GM15510 (cell line): ENCODE data around the gene TTLL11.

ENCODE experiments used
- POLR2A ChIP-seq: IDR thresholded peaks from 3 replicates; pipeline ENCODE4 v1.6.1; 2011; ENCODE audit warnings: borderline replicate concordance; ENCODE audit not compliant: insufficient read length; ENCODE audit errors: extremely low read depth

TTLL11 gene

GRCh38 chr9:121800376-121800775 is 292.7 kb downstream of the TTLL11 start:
- TF ChIP-seq POLR2A, result no peak

- TF ChIP-seq POLR2A, result no peak
Observed at GRCh38 chr9:121798941-121799340, 294.2 kb downstream of the TTLL11 start.

DNA sequence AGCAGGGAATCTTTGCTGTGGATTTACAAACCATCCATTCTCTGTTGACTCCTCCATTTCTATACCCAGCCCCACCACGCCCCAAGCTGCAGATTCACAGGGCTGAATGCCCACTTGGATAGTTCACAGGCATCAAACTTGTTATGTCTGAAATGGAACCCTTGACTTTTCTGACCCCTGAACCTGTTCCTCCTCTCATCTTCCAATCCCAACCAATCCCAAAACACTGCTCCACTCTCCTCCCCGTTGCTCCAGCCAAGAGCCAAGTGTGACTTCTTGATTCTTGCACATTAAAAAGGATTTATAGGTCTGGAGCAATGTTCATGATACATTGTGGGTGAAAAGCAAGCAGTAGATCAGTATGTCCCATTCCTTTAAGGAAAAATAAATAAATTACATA is 296.0 kb downstream of the TTLL11 start:
- TF ChIP-seq POLR2A, result no peak

DNA sequence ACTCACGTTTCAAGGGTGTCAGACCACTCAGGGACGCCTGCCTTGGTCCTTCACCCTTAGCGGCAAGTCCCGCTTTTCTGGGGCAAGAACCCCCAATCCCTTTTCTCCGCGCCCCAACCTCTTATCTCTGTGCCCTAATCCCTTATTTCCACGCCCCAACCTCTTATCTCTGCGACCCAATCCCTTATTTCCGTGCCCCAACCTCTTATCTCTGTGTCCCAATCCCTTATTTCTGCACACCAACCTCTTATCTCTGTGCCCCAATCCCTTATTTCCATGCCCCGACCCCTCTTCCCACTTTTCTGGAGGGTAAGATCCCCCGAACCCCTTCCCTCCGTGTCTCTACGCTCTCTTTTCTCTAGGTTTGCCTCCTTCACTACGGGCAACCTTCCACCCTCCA is 302.3 kb downstream of the TTLL11 start:
- no peak for TF ChIP-seq POLR2A

GRCh38 chr9:121788686-121789366 is 304.3 kb downstream of the TTLL11 start:
- no peak for TF ChIP-seq POLR2A

- no peak for TF ChIP-seq POLR2A
Observed at GRCh38 chr9:121786998-121787422, 306.1 kb downstream of the TTLL11 start.

DNA sequence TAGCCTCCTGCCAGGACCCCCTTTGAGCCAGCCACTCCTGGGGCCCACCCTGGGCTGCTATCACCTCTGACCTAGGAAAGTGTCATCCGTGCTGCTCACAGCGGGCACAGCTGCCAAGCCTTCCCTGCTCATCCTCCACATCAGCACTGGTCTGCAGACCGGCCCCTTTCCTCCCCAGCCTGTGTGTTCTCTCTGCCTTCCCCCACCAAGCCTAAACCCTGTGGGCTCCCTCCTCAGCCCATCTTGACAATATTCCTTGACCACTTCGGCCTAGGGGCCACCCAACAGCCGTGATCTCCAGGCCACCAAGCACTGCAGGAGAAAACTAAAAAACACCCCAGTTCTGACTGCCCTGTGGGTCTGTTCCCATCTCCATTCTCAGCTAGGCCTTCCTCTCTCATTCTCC is 306.6 kb downstream of the TTLL11 start:
- TF ChIP-seq POLR2A, result no peak

DNA sequence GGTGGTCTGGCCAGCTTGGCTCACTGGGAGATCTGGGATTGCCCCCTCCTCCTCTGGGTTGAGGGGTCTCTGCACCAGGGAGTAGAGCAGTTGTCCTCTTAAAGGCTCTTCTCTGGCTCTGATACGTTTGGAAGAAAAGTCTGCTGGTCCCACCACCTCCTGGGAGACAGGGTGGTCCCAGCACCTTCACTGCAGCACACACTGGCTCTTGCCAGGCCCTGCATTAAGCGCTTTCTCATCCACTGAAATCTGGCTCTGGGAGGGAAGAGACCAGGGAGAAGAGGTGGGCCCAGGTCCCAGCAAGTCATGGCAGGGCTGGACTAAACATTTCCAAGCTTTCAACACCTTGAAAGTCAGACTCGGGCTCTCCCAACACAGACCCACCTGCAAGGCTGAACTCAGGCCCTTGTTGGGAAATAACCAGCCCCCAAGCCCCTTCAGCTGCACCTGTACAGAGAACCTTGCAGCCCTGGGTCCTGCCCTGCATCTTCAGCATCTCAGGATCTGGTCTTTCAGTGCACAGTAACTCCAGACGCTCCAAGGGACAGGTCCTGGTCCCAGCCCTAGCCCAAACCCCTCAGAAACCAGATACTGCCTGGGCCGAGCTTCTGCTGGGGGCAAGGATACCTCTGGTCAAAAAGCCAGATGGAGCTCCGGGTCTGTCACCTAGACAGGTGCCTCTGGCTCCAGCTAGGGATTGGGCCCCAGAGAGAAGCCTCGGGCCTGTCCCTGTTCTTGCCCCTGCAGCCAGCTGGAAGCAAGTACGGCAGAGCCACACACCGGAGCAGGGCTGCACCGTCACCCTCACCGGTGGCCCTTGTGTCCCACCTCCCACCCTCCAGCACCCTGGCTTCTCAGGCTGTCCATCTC is 307.2 kb downstream of the TTLL11 start:
- no peak for TF ChIP-seq POLR2A

GRCh38 chr9:121784731-121785411 is 308.2 kb downstream of the TTLL11 start:
- no peak for TF ChIP-seq POLR2A

GRCh38 chr9:121783521-121784507 is 309.3 kb downstream of the TTLL11 start:
- no peak for TF ChIP-seq POLR2A

GRCh38 chr9:121783111-121783510 is 310.0 kb downstream of the TTLL11 start:
- no peak for TF ChIP-seq POLR2A

GRCh38 chr9:121782514-121783110 is 310.5 kb downstream of the TTLL11 start:
- no peak for TF ChIP-seq POLR2A

- no peak for TF ChIP-seq POLR2A
Observed at GRCh38 chr9:121781701-121782464, 311.2 kb downstream of the TTLL11 start.

- no peak for TF ChIP-seq POLR2A
Observed at GRCh38 chr9:121781145-121781548, 312.0 kb downstream of the TTLL11 start.
